ENCODE data around the gene NFIA.
A peak's percentile ranks its signal among the peaks of the same experiment; 100 is the strongest.

Gene NFIA

GRCh38 chr1:61138921-61139774, 56.8 kb downstream of the NFIA start (continued):
- TF ChIP-seq ZFHX2 (tag by site-specific recombination; conservative IDR thresholded peaks at IDR 0.05) (no peak), ZNF140 (tag by site-specific recombination; IDR thresholded peaks at IDR 0.05) (no peak), ZNF664 (tag by site-specific recombination; IDR thresholded peaks at IDR 0.05) (no peak), ZNF138 (tag by site-specific recombination; IDR thresholded peaks at IDR 0.05; ENCODE audit: borderline replicate concordance) (no peak), PBX3 (CRISPR knock-in tag; IDR thresholded peaks at IDR 0.05) (no peak), ZNF747 (tag by site-specific recombination; IDR thresholded peaks at IDR 0.05) (no peak), ZNF114 (tag by site-specific recombination; IDR thresholded peaks at IDR 0.05) (no peak), BCL6B (tag by site-specific recombination; IDR thresholded peaks at IDR 0.05) (no peak), ZNF521 (tag by site-specific recombination; IDR thresholded peaks at IDR 0.05) (no peak), ZNF501 (tag by site-specific recombination; IDR thresholded peaks at IDR 0.05) (no peak), WT1 (tag by site-specific recombination; IDR thresholded peaks at IDR 0.05) (no peak), OVOL3 (tag by site-specific recombination; IDR thresholded peaks at IDR 0.05) (no peak), TRIM28 (IDR thresholded peaks at IDR 0.05; ENCODE audit: borderline replicate concordance, low read length) (peak; percentile 77), ZNF654 (tag by site-specific recombination; IDR thresholded peaks at IDR 0.05; ENCODE audit: low read depth) (no peak), ZNF843 (tag by site-specific recombination; IDR thresholded peaks at IDR 0.05) (no peak), ZNF624 (tag by site-specific recombination; IDR thresholded peaks at IDR 0.05) (no peak), ZNF16 (tag by site-specific recombination; IDR thresholded peaks at IDR 0.05; ENCODE audit: low read depth) (no peak), SCRT2 (tag by site-specific recombination; IDR thresholded peaks at IDR 0.05) (no peak), ZNF155 (tag by site-specific recombination; IDR thresholded peaks at IDR 0.05) (no peak), ZNF19 (tag by site-specific recombination; IDR thresholded peaks at IDR 0.05; ENCODE audit: low read depth) (no peak), HOXD13 (CRISPR knock-in tag; IDR thresholded peaks at IDR 0.05; ENCODE audit: borderline replicate concordance) (no peak), PRDM2 (tag by site-specific recombination; IDR thresholded peaks at IDR 0.05; ENCODE audit: borderline replicate concordance) (no peak), ZIC2 (tag by site-specific recombination; IDR thresholded peaks at IDR 0.05) (no peak), YY2 (tag by site-specific recombination; IDR thresholded peaks at IDR 0.05) (no peak), MZF1 (tag by site-specific recombination; IDR thresholded peaks at IDR 0.05; ENCODE audit: borderline replicate concordance) (peak; percentile 83; the same call in 1 of the 2 replicates), ZNF266 (tag by site-specific recombination; IDR thresholded peaks at IDR 0.05; ENCODE audit: low read depth) (no peak), ZNF561 (tag by site-specific recombination; IDR thresholded peaks at IDR 0.05; ENCODE audit: borderline replicate concordance) (0 out of 2 replicates have a peak, but pooled peaks have one; percentile 34), ZNF585B (tag by site-specific recombination; IDR thresholded peaks at IDR 0.05) (no peak), ZNF202 (tag by site-specific recombination; IDR thresholded peaks at IDR 0.05; ENCODE audit: borderline replicate concordance) (no peak), ZNF777 (tag by site-specific recombination; IDR thresholded peaks at IDR 0.05; ENCODE audit: borderline replicate concordance) (no peak)

All from HEK293 (cell line).